Measurements from ENCODE around the gene FXYD4. TPM values are rescaled to one million over a fixed set of nuclear protein-coding genes. Genes with fewer than 3 reads are reported as not detected.

Gene FXYD4
- total and polyA plus RNA-seq, 2 of the 8 experiments (the other 6 are each of a cell fraction or from before 2014, with no cell fraction given) = not detected

DNA sequence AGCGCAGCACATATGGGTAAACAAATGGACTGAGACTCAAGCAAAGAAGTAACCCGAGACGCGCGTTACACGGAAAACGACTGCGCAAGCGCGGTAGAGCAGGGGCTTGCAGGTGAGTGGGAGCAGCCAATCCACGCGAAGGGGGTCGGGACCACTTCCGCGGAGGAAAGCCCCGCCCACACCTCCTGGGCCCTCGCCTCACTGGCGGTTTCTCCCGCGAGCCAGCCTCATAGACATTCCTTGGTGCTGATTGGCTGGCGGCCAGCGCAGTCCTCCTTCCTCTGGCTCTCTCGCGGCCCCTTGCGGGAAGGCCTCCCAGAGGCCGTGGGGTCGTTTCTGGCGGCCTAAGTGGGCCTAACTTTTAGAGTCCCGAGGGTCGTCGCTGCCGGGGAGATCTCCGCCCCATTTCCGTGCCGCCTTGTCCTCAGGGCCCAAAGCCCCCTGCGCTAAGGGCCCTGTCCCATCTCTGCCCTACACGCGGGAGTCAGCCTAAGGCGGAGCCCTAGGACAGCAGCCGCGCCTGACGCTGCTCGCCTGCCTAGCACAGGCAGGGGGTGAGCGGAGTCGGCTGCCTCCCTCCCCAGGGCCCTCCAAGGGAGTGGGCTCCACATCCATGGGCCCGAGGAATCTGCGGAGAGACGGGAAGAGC, 9.1 kb upstream of the FXYD4 start (continued):
- TF ChIP-seq TEAD4 (IDR thresholded peaks at IDR 0.05; ENCODE audit: low read depth, low read length) (no peak), GABPA (IDR thresholded peaks at IDR 0.05; ENCODE audit: borderline replicate concordance, insufficient read depth, low read length) (no peak), JUND (IDR thresholded peaks at IDR 0.05; ENCODE audit: low read length) (no peak), TBP (IDR thresholded peaks at IDR 0.05; ENCODE audit: low read depth, low read length) (peak; percentile 7; the same call in 1 of the 2 replicates), SIN3A (conservative IDR thresholded peaks at IDR 0.05 in 1 of 2, IDR thresholded peaks at IDR 0.05 in 1 of 2; ENCODE audit: low read depth in 1 of 2, low read length in 2 of 2) (no peak), TAF7 (optimal IDR thresholded peaks at IDR 0.05; ENCODE audit: borderline replicate concordance, low read depth, low read length) (peak; percentile 39), CTBP2 (IDR thresholded peaks at IDR 0.05; ENCODE audit: borderline replicate concordance, insufficient read depth, insufficient read length, low read length) (no peak), POU5F1 (IDR thresholded peaks at IDR 0.05; ENCODE audit: low read depth, low read length) (no peak), SRF (IDR thresholded peaks at IDR 0.05; ENCODE audit: low read depth, low read length) (no peak), CHD1 (IDR thresholded peaks at IDR 0.05; ENCODE audit: low read depth, low read length) (no peak), CEBPB (IDR thresholded peaks at IDR 0.05; ENCODE audit: low read depth, low read length) (no peak), CBX8 (IDR thresholded peaks at IDR 0.05; ENCODE audit: borderline replicate concordance, low read depth, low read length) (no peak), HDAC2 (IDR thresholded peaks at IDR 0.05; ENCODE audit: borderline replicate concordance in 1 of 2, low read depth in 2 of 2, low read length in 2 of 2) (peak in 1 of 2 experiments; percentile 87; a peak in 1 of 4 replicates), TCF12 (IDR thresholded peaks at IDR 0.05; ENCODE audit: low read depth, low read length) (no peak), YY1 (IDR thresholded peaks at IDR 0.05; ENCODE audit: low read depth, low read length) (0 out of 2 replicates have a peak, but pooled peaks have one; percentile 5), RNF2 (IDR thresholded peaks at IDR 0.05; ENCODE audit: borderline replicate concordance, low read depth, low read length, missing control alignments, poor library complexity, severe bottlenecking) (no peak), SP4 (IDR thresholded peaks at IDR 0.05; ENCODE audit: low read length) (no peak), BCL11A (IDR thresholded peaks at IDR 0.05; ENCODE audit: low read depth in 2 of 2, low read length in 2 of 2) (no peak), NANOG (IDR thresholded peaks at IDR 0.05; ENCODE audit: insufficient read depth, low read depth, low read length, poor library complexity, severe bottlenecking) (no peak), KDM1A (IDR thresholded peaks at IDR 0.05; ENCODE audit: borderline replicate concordance, low read length) (no peak)
- TF ChIP-seq, protein P1, sequence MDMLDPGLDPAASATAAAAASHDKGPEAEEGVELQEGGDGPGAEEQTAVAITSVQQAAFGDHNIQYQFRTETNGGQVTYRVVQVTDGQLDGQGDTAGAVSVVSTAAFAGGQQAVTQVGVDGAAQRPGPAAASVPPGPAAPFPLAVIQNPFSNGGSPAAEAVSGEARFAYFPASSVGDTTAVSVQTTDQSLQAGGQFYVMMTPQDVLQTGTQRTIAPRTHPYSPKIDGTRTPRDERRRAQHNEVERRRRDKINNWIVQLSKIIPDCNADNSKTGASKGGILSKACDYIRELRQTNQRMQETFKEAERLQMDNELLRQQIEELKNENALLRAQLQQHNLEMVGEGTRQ (IDR thresholded peaks at IDR 0.05; ENCODE audit: low read length) = no peak

Data from H1 (cell line).